K562 (cell line): ENCODE results near the gene ZBTB42. TPM values are rescaled to one million over a fixed set of nuclear protein-coding genes. Genes with fewer than 3 reads are reported as not detected.

Source experiments
- CSDE1 ChIP-seq, 2 experiments: fragments of 450-650 bp; IDR thresholded peaks; 2 replicates each; pipeline ENCODE4 v1.6.1; 2016; ENCODE audit warnings: mild to moderate bottlenecking in 1 of 2
- HCFC1 ChIP-seq: IDR thresholded peaks from 2 replicates; pipeline ENCODE4 v1.6.1; 2012; ENCODE audit warnings: low read depth, low read length, improper control_type of control experiment
- JUND ChIP-seq, 2 experiments: IDR thresholded peaks; 2 replicates in 1 of 2; 3 replicates in 1 of 2; pipeline ENCODE4 v1.6.1; 2011; ENCODE audit warnings: borderline replicate concordance in 2 of 2, low read depth in 2 of 2, low read length in 2 of 2, improper control_type of control experiment in 1 of 2, missing biosample characterization in 1 of 2, missing genetic modification characterization in 1 of 2, missing genetic modification reagents in 1 of 2
- MAZ ChIP-seq, 2 experiments: fragments of 450-650 bp in 1 of 2; sonication (generic) in 1 of 2; formaldehyde crosslinking; IDR thresholded peaks in 1 of 2; conservative IDR thresholded peaks in 1 of 2; 2 replicates each; pipeline versions ENCODE4 v1.4.0 to v1.5.0; 2020; ENCODE audit warnings: mild to moderate bottlenecking in 1 of 2, missing genetic modification reagents in 1 of 2
- PML ChIP-seq: IDR thresholded peaks from 2 replicates; pipeline ENCODE4 v1.6.1; 2012; ENCODE audit warnings: low read length, inconsistent platforms
- POLR2G ChIP-seq: fragments of 200-400 bp; formaldehyde crosslinking; IDR thresholded peaks from 2 replicates; pipeline ENCODE4 v1.6.1; 2017; ENCODE audit warnings: low read depth, mild to moderate bottlenecking, antibody characterized with exemption, low read length, moderate library complexity
- RBM34 ChIP-seq: fragments of 200-400 bp; formaldehyde crosslinking; IDR thresholded peaks from 2 replicates; pipeline ENCODE4 v1.6.1; 2018; ENCODE audit warnings: low read length, borderline replicate concordance; ENCODE audit not compliant: insufficient read depth
- RNF2 ChIP-seq: sonication (generic); IDR thresholded peaks from 2 replicates; pipeline ENCODE4 v1.6.1; 2016
- ZBED1 ChIP-seq: IDR thresholded peaks from 2 replicates; pipeline ENCODE4 v1.6.1; 2014
- ZNF436 ChIP-seq: fragments of 250-450, 450-650 bp; sonication (Bioruptor Pico); formaldehyde crosslinking; IDR thresholded peaks from 2 replicates; pipeline ENCODE4 v1.7.0; 2020; ENCODE audit warnings: mild to moderate bottlenecking
- ZNF586 ChIP-seq: fragments of 450-650 bp; formaldehyde crosslinking; conservative IDR thresholded peaks from 2 replicates; pipeline ENCODE4 v1.4.0; 2020; ENCODE audit warnings: mild to moderate bottlenecking, moderate library complexity
- polyA plus RNA-seq, 8 experiments: library from polyadenylated mRNA; depleted of rRNA in 4 of 8; stranded (reverse) in 5 of 8; unstranded in 3 of 8; fragments of >200 nt; fragmentation: Nextera tagmentation in 2 of 8; fragmentation: Illumina TruSeq in 1 of 8; extraction: Ambion mirVana in 2 of 8; extraction: Trizol in 1 of 8; gene quantifications; 2 replicates each; pipeline versions ENCODE4 v1.2.1 to v1.2.3, GENCODE V29; 2011 to 2014; ENCODE audit warnings: inconsistent platforms in 1 of 8, missing spikeins in 1 of 8
- total RNA-seq, 7 experiments: library from RNA; depleted of rRNA in 6 of 7; stranded (reverse); fragments of >200 nt in 6 of 7; fragmentation: Illumina TruSeq in 2 of 7; extraction: Trizol in 2 of 7; gene quantifications; 2 replicates each; pipeline versions ENCODE4 v1.2.1 to v1.2.3, GENCODE V29; 2011 to 2021; ENCODE audit warnings: low replicate concordance in 1 of 7
- TF ChIP-seq, protein P1 (sequence below), 2 experiments: fragments of 200-800 bp in 1 of 2; sonication (Bioruptor generic) in 1 of 2; sonication (generic) in 1 of 2; formaldehyde crosslinking in 1 of 2; IDR thresholded peaks in 1 of 2; conservative IDR thresholded peaks in 1 of 2; 2 replicates each; pipeline versions ENCODE4 v1.5.0 to v1.6.1; 2016 to 2020; ENCODE audit warnings: missing compliant biosample characterization in 1 of 2, missing genetic modification characterization in 1 of 2, missing genetic modification reagents in 1 of 2
- TF ChIP-seq, protein P2 (sequence below), 2 experiments: fragments of 450-650 bp in 1 of 2; sonication (generic) in 1 of 2; formaldehyde crosslinking in 1 of 2; IDR thresholded peaks in 1 of 2; conservative IDR thresholded peaks in 1 of 2; 2 replicates each; pipeline versions ENCODE4 v1.6.1 to v1.8.1; 2016 to 2023; ENCODE audit warnings: mild to moderate bottlenecking in 2 of 2, moderate library complexity in 2 of 2, inconsistent platforms in 1 of 2, missing genetic modification reagents in 1 of 2
- TF ChIP-seq, protein P3 (sequence below): fragments of 250-450 bp; sonication (Bioruptor Pico); IDR thresholded peaks from 2 replicates; pipeline ENCODE4 v1.5.0; 2021; ENCODE audit warnings: mild to moderate bottlenecking, moderate library complexity
- TF ChIP-seq, protein P4 (sequence below): sonication (generic); formaldehyde crosslinking; IDR thresholded peaks from 2 replicates; pipeline ENCODE4 v1.4.0; 2020; ENCODE audit warnings: mild to moderate bottlenecking, missing genetic modification reagents
- TF ChIP-seq, protein P5 (sequence below): sonication (generic); formaldehyde crosslinking; IDR thresholded peaks from 2 replicates; pipeline ENCODE4 v1.8.0; 2022; ENCODE audit warnings: mild to moderate bottlenecking, missing genetic modification reagents

The ZBTB42 gene
- total and polyA plus RNA-seq, 9 of the 15 experiments (the other 6 are each of a cell fraction or from before 2014, with no cell fraction given), result 0.03 to 8.5 (median 2.4) TPM

DNA sequence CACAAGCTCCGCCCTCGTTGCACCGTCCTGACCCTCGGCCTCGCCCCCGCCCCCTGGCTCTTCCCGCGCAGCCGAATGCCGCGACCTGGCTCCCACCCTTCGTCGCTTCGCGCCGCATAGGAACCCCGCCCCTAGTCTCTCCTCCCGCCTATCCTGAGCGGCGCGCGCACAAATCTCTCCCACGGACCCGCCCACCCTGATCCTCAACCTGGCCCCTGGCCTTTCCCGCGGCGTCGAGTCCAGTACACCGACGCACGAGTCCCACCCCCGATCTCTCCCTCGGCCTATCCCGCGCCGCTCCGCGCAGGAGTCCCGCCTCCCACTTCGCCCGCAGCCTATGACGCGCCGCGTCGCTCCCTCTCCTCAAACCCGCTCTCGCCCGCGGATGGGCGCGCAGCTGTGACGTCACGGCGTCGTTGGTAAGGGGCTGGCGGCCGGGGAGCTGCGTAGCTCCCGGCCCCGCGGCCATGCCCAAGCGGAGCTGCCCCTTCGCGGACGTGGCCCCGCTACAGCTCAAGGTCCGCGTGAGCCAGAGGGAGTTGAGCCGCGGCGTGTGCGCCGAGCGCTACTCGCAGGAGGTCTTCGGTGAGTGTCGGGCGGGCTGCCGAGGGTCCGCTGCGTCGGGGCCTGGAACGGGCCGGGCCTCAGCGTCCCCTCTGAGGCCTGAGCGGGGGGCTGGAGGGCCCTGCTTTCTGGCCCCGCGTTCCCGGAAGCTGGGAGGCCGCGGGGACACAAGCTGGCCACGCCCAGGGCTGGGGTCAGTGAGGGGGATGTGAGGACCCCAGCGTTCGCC, 48.0 kb upstream of the ZBTB42 start, which contains the start of gene SIVA1 (continued):
- TF ChIP-seq, protein P1, sequence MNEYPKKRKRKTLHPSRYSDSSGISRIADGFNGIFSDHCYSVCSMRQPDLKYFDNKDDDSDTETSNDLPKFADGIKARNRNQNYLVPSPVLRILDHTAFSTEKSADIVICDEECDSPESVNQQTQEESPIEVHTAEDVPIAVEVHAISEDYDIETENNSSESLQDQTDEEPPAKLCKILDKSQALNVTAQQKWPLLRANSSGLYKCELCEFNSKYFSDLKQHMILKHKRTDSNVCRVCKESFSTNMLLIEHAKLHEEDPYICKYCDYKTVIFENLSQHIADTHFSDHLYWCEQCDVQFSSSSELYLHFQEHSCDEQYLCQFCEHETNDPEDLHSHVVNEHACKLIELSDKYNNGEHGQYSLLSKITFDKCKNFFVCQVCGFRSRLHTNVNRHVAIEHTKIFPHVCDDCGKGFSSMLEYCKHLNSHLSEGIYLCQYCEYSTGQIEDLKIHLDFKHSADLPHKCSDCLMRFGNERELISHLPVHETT (CRISPR knock-in tag; conservative IDR thresholded peaks at IDR 0.05 in 1 of 2, IDR thresholded peaks at IDR 0.05 in 1 of 2), result 0 out of 4 replicates have a peak, but pooled peaks of 1 of the 2 experiments have one; percentile 32
- TF ChIP-seq, protein P2, sequence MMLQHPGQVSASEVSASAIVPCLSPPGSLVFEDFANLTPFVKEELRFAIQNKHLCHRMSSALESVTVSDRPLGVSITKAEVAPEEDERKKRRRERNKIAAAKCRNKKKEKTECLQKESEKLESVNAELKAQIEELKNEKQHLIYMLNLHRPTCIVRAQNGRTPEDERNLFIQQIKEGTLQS (IDR thresholded peaks at IDR 0.05), result peak; percentile 65
- TF ChIP-seq, protein P2 (CRISPR knock-in tag; conservative IDR thresholded peaks at IDR 0.05), result no peak
- 0 out of 2 replicates have a peak, but pooled peaks have one; percentile 78 for TF ChIP-seq RBM34
- TF ChIP-seq MAZ (CRISPR knock-in tag; conservative IDR thresholded peaks at IDR 0.05 in 1 of 2, IDR thresholded peaks at IDR 0.05 in 1 of 2), result peak in 1 of 2 experiments; percentile 85; a peak in 2 of 4 replicates
- TF ChIP-seq, protein P3, sequence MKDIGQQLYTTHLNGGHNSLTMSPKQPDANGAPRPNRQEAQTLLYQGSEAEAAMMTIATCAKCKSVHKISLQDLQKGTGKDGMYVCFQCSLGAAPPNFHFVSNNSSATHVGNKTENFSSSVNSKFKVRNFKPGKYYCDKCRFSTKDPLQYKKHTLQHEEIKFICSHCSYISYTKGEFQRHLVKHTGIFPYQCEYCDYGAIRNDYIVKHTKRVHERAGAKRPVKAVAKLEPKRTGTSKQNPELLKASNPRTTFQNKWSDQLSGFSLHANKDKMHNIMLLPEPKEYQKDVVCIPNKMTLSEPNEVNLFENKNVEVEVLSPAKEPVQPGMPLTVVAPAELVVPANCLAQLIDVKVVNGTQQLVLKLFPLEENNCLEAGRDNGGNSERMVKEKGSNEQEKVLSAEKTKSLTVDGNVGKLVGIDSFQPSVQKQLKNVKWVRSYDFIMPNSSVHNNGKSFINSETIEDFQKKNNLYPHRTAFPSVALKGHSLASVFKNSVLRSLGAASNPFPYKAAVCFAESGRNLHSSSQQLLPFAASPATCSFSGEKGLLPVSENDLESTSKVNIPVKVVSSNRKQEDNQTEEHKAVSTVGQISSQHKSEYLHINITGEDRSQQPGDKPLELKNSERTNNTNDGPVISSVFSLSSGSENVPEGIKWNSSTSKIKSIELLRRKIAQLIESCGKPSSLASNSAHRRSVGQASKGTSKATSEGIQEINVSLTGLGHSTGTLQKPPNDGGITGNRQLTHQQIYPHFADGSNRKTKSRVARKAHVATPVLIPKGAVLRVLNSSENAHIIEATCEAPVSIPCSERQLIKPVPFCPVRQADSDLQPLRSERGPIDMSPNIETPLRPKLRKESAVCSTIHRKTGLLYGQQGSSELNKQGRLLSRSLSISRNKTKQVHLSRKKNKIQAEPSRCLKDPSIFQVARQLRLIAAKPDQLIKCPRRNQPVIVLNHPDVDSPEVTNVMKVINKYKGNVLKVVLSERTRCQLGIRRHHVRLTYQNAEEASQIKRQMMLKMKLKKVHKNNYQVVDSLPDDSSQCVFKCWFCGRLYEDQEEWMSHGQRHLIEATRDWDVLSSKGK (CRISPR knock-in tag), result no peak
- TF ChIP-seq, protein P4, sequence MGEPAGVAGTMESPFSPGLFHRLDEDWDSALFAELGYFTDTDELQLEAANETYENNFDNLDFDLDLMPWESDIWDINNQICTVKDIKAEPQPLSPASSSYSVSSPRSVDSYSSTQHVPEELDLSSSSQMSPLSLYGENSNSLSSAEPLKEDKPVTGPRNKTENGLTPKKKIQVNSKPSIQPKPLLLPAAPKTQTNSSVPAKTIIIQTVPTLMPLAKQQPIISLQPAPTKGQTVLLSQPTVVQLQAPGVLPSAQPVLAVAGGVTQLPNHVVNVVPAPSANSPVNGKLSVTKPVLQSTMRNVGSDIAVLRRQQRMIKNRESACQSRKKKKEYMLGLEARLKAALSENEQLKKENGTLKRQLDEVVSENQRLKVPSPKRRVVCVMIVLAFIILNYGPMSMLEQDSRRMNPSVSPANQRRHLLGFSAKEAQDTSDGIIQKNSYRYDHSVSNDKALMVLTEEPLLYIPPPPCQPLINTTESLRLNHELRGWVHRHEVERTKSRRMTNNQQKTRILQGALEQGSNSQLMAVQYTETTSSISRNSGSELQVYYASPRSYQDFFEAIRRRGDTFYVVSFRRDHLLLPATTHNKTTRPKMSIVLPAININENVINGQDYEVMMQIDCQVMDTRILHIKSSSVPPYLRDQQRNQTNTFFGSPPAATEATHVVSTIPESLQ, result peak; percentile 62; the same call in 1 of the 2 replicates
- peak in 1 of 2 experiments; percentile 80; a peak in 1 of 4 replicates for TF ChIP-seq CSDE1 (IDR thresholded peaks at IDR 0.05)
- TF ChIP-seq, protein P5, sequence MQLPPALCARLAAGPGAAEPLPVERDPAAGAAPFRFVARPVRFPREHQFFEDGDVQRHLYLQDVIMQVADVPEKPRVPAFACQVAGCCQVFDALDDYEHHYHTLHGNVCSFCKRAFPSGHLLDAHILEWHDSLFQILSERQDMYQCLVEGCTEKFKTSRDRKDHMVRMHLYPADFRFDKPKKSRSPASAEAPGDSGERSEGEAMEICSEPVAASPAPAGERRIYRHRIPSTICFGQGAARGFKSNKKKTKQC (CRISPR knock-in tag), result peak; percentile 75; the same call in 1 of the 2 replicates
- 0 out of 2 replicates have a peak, but pooled peaks have one; percentile 34 for TF ChIP-seq PML
- peak; percentile 62 for TF ChIP-seq JUND (IDR thresholded peaks at IDR 0.05; ENCODE audit: borderline replicate concordance, low read depth, low read length)
- peak; percentile 21; the same call in 1 of the 3 replicates for TF ChIP-seq JUND (tag; IDR thresholded peaks at IDR 0.05; ENCODE audit: borderline replicate concordance, low read depth, low read length)
- peak; percentile 80 for TF ChIP-seq HCFC1
- no peak for TF ChIP-seq ZBED1
- peak; percentile 86 for TF ChIP-seq POLR2G
- no peak for TF ChIP-seq ZNF436 (CRISPR knock-in tag)
- peak; percentile 29; the same call in 1 of the 2 replicates for TF ChIP-seq RNF2
- no peak for TF ChIP-seq ZNF586 (CRISPR knock-in tag)
